ENCODE measurements around the gene RFT1.

- TF ChIP-seq, protein P1, sequence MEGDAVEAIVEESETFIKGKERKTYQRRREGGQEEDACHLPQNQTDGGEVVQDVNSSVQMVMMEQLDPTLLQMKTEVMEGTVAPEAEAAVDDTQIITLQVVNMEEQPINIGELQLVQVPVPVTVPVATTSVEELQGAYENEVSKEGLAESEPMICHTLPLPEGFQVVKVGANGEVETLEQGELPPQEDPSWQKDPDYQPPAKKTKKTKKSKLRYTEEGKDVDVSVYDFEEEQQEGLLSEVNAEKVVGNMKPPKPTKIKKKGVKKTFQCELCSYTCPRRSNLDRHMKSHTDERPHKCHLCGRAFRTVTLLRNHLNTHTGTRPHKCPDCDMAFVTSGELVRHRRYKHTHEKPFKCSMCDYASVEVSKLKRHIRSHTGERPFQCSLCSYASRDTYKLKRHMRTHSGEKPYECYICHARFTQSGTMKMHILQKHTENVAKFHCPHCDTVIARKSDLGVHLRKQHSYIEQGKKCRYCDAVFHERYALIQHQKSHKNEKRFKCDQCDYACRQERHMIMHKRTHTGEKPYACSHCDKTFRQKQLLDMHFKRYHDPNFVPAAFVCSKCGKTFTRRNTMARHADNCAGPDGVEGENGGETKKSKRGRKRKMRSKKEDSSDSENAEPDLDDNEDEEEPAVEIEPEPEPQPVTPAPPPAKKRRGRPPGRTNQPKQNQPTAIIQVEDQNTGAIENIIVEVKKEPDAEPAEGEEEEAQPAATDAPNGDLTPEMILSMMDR (IDR thresholded peaks at IDR 0.05; ENCODE audit: borderline replicate concordance, extremely low read depth, low read length, poor library complexity, severe bottlenecking) = no peak
- TF ChIP-seq EZH2 (IDR thresholded peaks at IDR 0.05; ENCODE audit: borderline replicate concordance, low read depth, low read length, severe bottlenecking) = no peak
Observed at GRCh38 chr3:53144446-53144845, 14.2 kb upstream of the RFT1 start.

Measured in DND-41 (cell line).